Measurements from ENCODE around the gene ZNHIT2. TPM values are rescaled to one million over a fixed set of nuclear protein-coding genes. Genes with fewer than 3 reads are reported as not detected.

ZNHIT2 gene
- total and polyA plus RNA-seq, 2 of the 13 experiments (the other 11 are each of a cell fraction or from before 2014, with no cell fraction given) = 1.1 to 6.5 TPM

DNA sequence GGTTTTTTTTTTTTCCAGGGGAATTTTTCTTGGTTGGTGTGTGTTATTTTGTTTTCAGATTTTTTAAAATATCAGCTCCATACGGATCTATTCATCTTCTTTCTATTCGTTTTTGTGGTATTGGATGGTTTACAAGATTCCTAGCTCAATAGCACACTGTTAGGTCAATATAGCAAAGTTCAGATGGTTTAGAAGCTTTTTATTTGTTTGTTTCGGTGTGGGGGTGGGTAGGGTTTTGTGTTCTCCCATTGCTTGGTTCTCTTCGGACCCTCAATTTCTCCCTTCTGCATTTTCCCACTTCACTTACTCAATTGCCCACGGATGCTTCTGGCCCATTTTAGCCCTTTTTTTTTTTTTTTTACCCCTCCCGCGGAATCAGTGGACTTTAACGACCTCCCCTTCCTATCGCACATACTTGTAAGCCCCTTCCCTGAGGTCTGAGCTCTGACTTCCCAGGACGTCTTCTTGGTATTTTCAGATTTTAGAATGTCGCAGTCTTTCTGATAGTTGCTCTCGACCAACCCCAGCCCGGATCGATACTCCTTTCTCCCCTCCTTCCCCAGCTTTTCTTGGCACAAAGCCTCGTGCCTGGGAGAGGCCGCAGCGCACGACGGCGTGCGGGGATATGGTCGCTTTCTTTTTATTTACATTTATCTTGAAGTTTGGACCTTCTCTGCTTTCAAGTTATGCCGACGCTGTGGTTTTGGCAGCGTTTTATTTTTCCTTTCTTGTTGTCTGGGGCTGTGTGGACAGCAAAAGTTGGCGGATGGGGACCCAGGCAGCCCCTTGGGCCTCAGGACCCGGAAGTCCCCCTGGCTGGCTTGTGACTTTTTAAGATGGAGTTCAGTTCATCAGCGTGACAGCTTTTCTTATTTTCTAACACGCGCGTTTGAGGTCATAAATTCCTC lies 48.2 kb upstream of the ZNHIT2 start (continued):
- TF ChIP-seq, protein P1, sequence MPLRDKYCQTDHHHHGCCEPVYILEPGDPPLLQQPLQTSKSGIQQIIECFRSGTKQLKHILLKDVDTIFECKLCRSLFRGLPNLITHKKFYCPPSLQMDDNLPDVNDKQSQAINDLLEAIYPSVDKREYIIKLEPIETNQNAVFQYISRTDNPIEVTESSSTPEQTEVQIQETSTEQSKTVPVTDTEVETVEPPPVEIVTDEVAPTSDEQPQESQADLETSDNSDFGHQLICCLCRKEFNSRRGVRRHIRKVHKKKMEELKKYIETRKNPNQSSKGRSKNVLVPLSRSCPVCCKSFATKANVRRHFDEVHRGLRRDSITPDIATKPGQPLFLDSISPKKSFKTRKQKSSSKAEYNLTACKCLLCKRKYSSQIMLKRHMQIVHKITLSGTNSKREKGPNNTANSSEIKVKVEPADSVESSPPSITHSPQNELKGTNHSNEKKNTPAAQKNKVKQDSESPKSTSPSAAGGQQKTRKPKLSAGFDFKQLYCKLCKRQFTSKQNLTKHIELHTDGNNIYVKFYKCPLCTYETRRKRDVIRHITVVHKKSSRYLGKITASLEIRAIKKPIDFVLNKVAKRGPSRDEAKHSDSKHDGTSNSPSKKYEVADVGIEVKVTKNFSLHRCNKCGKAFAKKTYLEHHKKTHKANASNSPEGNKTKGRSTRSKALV (CRISPR knock-in tag; IDR thresholded peaks at IDR 0.05) = no peak
- no peak for TF ChIP-seq ZNF274 (CRISPR knock-in tag; IDR thresholded peaks at IDR 0.05)
- TF ChIP-seq, protein P2, sequence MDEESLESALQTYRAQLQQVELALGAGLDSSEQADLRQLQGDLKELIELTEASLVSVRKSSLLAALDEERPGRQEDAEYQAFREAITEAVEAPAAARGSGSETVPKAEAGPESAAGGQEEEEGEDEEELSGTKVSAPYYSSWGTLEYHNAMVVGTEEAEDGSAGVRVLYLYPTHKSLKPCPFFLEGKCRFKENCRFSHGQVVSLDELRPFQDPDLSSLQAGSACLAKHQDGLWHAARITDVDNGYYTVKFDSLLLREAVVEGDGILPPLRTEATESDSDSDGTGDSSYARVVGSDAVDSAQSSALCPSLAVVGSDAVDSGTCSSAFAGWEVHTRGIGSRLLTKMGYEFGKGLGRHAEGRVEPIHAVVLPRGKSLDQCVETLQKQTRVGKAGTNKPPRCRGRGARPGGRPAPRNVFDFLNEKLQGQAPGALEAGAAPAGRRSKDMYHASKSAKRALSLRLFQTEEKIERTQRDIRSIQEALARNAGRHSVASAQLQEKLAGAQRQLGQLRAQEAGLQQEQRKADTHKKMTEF (CRISPR knock-in tag; IDR thresholded peaks at IDR 0.05) = peak; percentile 84
- TF ChIP-seq KAT8 (CRISPR knock-in tag; IDR thresholded peaks at IDR 0.05) = peak; percentile 63; the same call in 1 of the 2 replicates
- no peak for TF ChIP-seq SNRNP70 (IDR thresholded peaks at IDR 0.05; ENCODE audit: low read depth, low read length)
- TF ChIP-seq, protein P3, sequence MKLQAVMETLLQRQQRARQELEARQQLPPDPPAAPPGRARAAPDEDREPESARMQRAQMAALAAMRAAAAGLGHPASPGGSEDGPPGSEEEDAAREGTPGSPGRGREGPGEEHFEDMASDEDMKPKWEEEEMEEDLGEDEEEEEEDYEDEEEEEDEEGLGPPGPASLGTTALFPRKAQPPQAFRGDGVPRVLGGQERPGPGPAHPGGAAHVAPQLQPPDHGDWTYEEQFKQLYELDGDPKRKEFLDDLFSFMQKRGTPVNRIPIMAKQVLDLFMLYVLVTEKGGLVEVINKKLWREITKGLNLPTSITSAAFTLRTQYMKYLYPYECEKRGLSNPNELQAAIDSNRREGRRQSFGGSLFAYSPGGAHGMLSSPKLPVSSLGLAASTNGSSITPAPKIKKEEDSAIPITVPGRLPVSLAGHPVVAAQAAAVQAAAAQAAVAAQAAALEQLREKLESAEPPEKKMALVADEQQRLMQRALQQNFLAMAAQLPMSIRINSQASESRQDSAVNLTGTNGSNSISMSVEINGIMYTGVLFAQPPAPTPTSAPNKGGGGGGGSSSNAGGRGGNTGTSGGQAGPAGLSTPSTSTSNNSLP (IDR thresholded peaks at IDR 0.05; ENCODE audit: low read depth, low read length) = 0 out of 2 replicates have a peak, but pooled peaks have one; percentile 63
- TF ChIP-seq, protein P4, sequence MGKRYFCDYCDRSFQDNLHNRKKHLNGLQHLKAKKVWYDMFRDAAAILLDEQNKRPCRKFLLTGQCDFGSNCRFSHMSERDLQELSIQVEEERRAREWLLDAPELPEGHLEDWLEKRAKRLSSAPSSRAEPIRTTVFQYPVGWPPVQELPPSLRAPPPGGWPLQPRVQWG (CRISPR knock-in tag; IDR thresholded peaks at IDR 0.05; ENCODE audit: borderline replicate concordance, low read depth) = no peak
- TF ChIP-seq, protein P5, sequence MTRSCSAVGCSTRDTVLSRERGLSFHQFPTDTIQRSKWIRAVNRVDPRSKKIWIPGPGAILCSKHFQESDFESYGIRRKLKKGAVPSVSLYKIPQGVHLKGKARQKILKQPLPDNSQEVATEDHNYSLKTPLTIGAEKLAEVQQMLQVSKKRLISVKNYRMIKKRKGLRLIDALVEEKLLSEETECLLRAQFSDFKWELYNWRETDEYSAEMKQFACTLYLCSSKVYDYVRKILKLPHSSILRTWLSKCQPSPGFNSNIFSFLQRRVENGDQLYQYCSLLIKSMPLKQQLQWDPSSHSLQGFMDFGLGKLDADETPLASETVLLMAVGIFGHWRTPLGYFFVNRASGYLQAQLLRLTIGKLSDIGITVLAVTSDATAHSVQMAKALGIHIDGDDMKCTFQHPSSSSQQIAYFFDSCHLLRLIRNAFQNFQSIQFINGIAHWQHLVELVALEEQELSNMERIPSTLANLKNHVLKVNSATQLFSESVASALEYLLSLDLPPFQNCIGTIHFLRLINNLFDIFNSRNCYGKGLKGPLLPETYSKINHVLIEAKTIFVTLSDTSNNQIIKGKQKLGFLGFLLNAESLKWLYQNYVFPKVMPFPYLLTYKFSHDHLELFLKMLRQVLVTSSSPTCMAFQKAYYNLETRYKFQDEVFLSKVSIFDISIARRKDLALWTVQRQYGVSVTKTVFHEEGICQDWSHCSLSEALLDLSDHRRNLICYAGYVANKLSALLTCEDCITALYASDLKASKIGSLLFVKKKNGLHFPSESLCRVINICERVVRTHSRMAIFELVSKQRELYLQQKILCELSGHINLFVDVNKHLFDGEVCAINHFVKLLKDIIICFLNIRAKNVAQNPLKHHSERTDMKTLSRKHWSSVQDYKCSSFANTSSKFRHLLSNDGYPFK (CRISPR knock-in tag; IDR thresholded peaks at IDR 0.05; ENCODE audit: borderline replicate concordance) = no peak; the same call in 1 of the 2 replicates
- TF ChIP-seq, protein P6, sequence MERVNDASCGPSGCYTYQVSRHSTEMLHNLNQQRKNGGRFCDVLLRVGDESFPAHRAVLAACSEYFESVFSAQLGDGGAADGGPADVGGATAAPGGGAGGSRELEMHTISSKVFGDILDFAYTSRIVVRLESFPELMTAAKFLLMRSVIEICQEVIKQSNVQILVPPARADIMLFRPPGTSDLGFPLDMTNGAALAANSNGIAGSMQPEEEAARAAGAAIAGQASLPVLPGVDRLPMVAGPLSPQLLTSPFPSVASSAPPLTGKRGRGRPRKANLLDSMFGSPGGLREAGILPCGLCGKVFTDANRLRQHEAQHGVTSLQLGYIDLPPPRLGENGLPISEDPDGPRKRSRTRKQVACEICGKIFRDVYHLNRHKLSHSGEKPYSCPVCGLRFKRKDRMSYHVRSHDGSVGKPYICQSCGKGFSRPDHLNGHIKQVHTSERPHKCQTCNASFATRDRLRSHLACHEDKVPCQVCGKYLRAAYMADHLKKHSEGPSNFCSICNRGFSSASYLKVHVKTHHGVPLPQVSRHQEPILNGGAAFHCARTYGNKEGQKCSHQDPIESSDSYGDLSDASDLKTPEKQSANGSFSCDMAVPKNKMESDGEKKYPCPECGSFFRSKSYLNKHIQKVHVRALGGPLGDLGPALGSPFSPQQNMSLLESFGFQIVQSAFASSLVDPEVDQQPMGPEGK (CRISPR knock-in tag; IDR thresholded peaks at IDR 0.05) = peak; percentile 75
- peak; percentile 55 for TF ChIP-seq SPEN (CRISPR knock-in tag; IDR thresholded peaks at IDR 0.05; ENCODE audit: low read depth)
- TF ChIP-seq ZNF678 (CRISPR knock-in tag; IDR thresholded peaks at IDR 0.05) = no peak
- TF ChIP-seq ZNF570 (CRISPR knock-in tag; IDR thresholded peaks at IDR 0.05; ENCODE audit: borderline replicate concordance) = 0 out of 2 replicates have a peak, but pooled peaks have one; percentile 45
- TF ChIP-seq, protein P7, sequence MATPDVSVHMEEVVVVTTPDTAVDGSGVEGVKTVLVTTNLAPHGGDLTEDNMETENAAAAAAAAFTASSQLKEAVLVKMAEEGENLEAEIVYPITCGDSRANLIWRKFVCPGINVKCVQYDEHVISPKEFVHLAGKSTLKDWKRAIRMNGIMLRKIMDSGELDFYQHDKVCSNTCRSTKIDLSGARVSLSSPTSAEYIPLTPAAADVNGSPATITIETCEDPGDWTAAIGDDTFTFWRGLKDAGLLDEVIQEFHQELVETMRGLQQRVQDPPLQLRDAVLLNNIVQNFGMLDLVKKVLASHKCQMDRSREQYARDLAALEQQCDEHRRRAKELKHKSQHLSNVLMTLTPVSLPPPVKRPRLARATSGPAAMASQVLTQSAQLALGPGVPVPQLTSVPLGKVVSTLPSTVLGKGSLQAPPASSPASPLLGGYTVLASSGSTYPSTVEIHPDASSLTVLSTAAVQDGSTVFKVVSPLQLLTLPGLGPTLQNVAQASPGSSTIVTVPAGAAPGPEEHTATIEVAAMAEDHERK (CRISPR knock-in tag; IDR thresholded peaks at IDR 0.05; ENCODE audit: low read depth) = no peak
- TF ChIP-seq ZNF607 (CRISPR knock-in tag; IDR thresholded peaks at IDR 0.05; ENCODE audit: borderline replicate concordance) = no peak
- peak; percentile 68; the same call in 1 of the 2 replicates for TF ChIP-seq TGIF2 (CRISPR knock-in tag; IDR thresholded peaks at IDR 0.05)
